Neural crest cell (in vitro differentiated cells): ENCODE measurements around the gene TGFBR1. TPM values are rescaled to one million over a fixed set of nuclear protein-coding genes. Genes with fewer than 3 reads are reported as not detected.

Experiments
- DNase-seq: peaks from one replicate; pipeline ENCODE4 v3.0.0; 2021; ENCODE audit warnings: low read depth, mixed read lengths, low spot score
- H3K27ac Mint-ChIP-seq: one replicate; pipeline ENCODE4 v1.8.0; 2021; ENCODE audit warnings: mild to moderate bottlenecking, mixed read lengths; ENCODE audit not compliant: unreplicated experiment
- H3K27me3 Mint-ChIP-seq: 2 replicates; pipeline ENCODE4 v1.8.0; 2021; ENCODE audit warnings: low read depth, mild to moderate bottlenecking, mixed read lengths
- H3K36me3 Mint-ChIP-seq: 2 replicates; pipeline ENCODE4 v1.8.0; 2021; ENCODE audit warnings: low read depth, mild to moderate bottlenecking, mixed read lengths
- H3K4me1 Mint-ChIP-seq: 2 replicates; pipeline ENCODE4 v1.8.0; 2021; ENCODE audit warnings: mixed read lengths
- H3K4me3 Mint-ChIP-seq: one replicate; pipeline ENCODE4 v1.8.0; 2021; ENCODE audit warnings: mild to moderate bottlenecking, mixed read lengths
- H3K9me3 Mint-ChIP-seq: 2 replicates; pipeline ENCODE4 v1.8.0; 2021; ENCODE audit warnings: mixed read lengths
- CTCF ChIP-seq: fragments of 200-600 bp; sonication (generic); conservative IDR thresholded peaks from 2 replicates; pipeline ENCODE4 v1.5.0; 2021; ENCODE audit warnings: antibody characterized with exemption, mild to moderate bottlenecking
- total RNA-seq: library from RNA; stranded (reverse); gene quantifications from 2 replicates; pipeline ENCODE4 v1.2.1, GENCODE V29; 2021

TGFBR1 gene
- total RNA-seq, 1 donor from 2014 or later, result 117 TPM

DNA sequence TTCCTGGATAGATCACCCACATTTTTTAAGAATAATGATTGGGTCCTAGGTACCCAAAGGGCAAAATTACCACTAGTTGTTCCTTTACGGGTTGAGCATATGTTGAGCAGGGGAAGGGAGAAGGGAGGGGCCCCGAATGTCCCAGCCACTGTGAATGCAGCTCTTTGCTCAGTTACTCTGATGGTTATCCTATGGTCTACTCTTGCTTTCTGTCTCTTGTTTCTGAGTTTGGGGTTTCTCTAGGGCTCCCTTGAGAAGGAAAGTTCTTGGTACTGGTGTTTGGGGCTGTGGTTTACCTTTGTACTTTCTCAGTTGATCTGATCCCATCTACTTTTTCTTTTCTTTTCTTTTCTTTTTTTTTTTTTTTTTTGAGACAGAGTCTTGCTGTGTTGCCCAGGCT lies 61.2 kb downstream of the TGFBR1 start:
- Mint-ChIP-seq H3K27me3 (peaks cover 67% of the 10 kb centered on the region), H3K27ac (no peak overlapping the region), H3K9me3 (no peaks in the 10 kb centered on the region), H3K36me3 (no peaks in the 10 kb centered on the region), H3K4me1 (peaks cover 35% of the 10 kb centered on the region), H3K4me3 (no peak overlapping the region)
- DNase-seq, result no peak
- TF ChIP-seq CTCF, result no peak

DNA sequence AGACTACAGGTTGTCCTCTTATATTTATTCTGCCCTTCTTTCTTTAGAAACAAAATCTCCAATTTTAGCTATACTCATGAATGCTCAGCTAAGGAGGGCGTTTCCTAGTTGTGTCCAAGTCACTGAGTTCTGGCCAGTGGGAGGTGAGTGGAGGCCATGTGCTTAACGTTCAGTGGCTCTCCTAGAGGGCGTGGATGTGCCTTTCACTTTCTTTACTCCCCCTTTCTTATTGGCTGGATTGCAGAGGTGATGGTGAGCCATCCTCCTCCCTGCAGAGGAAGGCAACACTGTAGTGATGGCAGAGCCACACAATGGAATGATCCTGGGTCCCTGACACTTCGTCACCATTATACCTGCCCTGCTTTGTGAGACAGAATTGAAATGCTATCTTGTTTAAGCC lies 62.2 kb downstream of the TGFBR1 start:
- no peak for TF ChIP-seq CTCF
- peaks cover 45% of the 10 kb centered on the region for H3K4me1 Mint-ChIP-seq
- no peaks in the 10 kb centered on the region for H3K36me3 Mint-ChIP-seq
- H3K9me3 Mint-ChIP-seq, result no peaks in the 10 kb centered on the region
- H3K27me3 Mint-ChIP-seq, result peaks cover 71% of the 10 kb centered on the region
- H3K27ac Mint-ChIP-seq, result no peak overlapping the region
- no peak for DNase-seq
- no peak overlapping the region for H3K4me3 Mint-ChIP-seq

- H3K4me1 Mint-ChIP-seq, result peaks cover 49% of the 10 kb centered on the region
- H3K27me3 Mint-ChIP-seq, result peaks cover 75% of the 10 kb centered on the region
Observed at GRCh38 chr9:99167694-99168093, 62.8 kb downstream of the TGFBR1 start.

DNA sequence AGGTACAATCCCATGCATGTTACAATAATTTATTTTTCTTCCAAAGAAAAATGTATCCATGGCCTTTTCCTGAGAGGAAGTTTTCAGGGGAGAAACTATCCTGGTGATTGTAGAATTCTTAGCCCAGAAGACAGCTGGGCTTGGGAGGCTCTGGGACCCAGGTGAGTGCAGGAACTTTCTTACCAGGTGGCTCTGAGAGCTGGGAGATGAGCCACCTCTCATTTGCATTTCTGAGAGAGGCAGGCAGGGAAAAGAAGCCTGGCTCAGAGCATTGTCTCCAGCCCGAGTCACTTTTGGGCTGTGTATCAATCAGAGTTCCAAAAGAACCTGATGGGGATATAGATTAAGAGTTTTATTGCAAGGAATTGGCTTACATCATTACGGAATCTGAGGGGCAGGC lies 64.2 kb downstream of the TGFBR1 start:
- no peak overlapping the region for H3K4me3 Mint-ChIP-seq
- no peak for TF ChIP-seq CTCF
- no peak for DNase-seq
- H3K36me3 Mint-ChIP-seq, result no peaks in the 10 kb centered on the region
- H3K27me3 Mint-ChIP-seq, result peaks cover 83% of the 10 kb centered on the region
- peaks cover 59% of the 10 kb centered on the region for H3K4me1 Mint-ChIP-seq
- no peaks in the 10 kb centered on the region for H3K9me3 Mint-ChIP-seq
- H3K27ac Mint-ChIP-seq, result peak overlapping the region; percentile 52

More at GRCh38 chr9:99167694-99168093, 62.8 kb downstream of the TGFBR1 start:
- H3K27ac Mint-ChIP-seq, result no peak overlapping the region
- H3K4me3 Mint-ChIP-seq, result no peak overlapping the region
- DNase-seq, result no peak
- H3K36me3 Mint-ChIP-seq, result no peaks in the 10 kb centered on the region
- H3K9me3 Mint-ChIP-seq, result no peaks in the 10 kb centered on the region
- no peak for TF ChIP-seq CTCF

DNA sequence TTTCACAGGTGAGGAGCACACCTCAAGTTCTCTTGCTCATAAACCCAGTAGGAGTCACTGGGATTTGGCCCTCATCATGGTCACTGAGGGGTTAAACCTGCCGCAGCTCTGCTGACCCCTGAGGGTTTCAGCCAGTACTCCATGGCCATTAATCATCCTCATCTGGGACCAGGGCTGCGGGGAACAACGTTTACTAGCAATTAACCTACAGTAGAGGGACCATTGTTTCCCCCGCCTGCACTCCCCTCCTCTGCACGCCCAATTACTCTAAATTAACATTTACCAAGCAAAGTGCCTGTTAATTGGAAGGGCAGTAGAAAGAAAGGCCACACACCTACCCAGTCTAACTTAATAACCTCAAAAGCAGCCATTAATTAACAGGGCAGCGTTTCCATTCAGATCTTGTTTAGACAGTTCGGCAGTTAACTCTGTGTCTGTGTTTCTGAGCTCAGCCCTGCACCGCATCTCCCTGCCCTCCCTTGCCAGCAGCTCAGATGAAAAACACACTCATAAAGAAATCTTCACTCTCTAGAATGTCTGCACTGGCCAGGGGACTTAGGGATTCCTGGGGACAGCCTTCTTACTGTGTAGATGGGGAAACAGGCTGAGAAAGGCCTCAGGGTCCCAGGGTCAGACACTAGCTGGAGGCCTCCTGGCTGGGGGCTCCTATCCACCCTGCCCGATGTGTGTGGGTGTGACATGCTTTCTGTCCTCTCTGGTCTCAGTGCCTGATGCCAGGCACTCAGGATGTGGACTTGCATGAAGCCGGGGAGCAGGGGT lies 65.3 kb downstream of the TGFBR1 start:
- H3K9me3 Mint-ChIP-seq, result no peaks in the 10 kb centered on the region
- peak overlapping the region; percentile 83 for H3K4me3 Mint-ChIP-seq
- peak overlapping the region; percentile 15 for H3K27ac Mint-ChIP-seq
- DNase-seq, result no peak
- no peaks in the 10 kb centered on the region for H3K36me3 Mint-ChIP-seq
- H3K27me3 Mint-ChIP-seq, result peaks cover 77% of the 10 kb centered on the region
- peaks cover 63% of the 10 kb centered on the region for H3K4me1 Mint-ChIP-seq
- TF ChIP-seq CTCF, result no peak
